Activated CD8-positive, alpha-beta memory T cell treated with anti-CD3 and anti-CD28 coated beads for 36 hours (primary cell): ENCODE measurements around the gene PPP1R37. TPM values are rescaled to one million over a fixed set of nuclear protein-coding genes. Genes with fewer than 3 reads are reported as not detected.

Experiments used
- CTCF ChIA-PET: fragments of 350-600 bp; sonication (Branson Sonifier 250); formaldehyde crosslinking; loops from one replicate; lab custom pipeline; 2021; ENCODE audit warnings: antibody characterized with exemption; lab: Charles Lee
- POLR2A ChIA-PET: fragments of 350-600 bp; sonication (Branson Sonifier 250); formaldehyde crosslinking; loops from one replicate; lab custom pipeline; 2021; ENCODE audit warnings: antibody characterized with exemption; lab: Charles Lee
- total RNA-seq, 2 experiments: library from RNA; stranded (reverse); gene quantifications; one replicate each; pipeline ENCODE4 v1.2.3, GENCODE V29; 2021

The PPP1R37 gene
- total RNA-seq: 10 to 100 TPM; 13.8 to 14.7 TPM

- ChIA-PET CTCF (interaction anchor here (0.7 to 2.7 kb wide), 12 partner anchors 10 to 916 kb away, joined by 3 to 11 read pairs (median 3); partner anchors contain the start of gene GEMIN7), POLR2A (interaction anchor here (0.5 to 2.2 kb wide), 8 partner anchors 10 to 374 kb away, joined by 3 to 12 read pairs (median 4); partner anchors contain the start of genes BLOC1S3 and TRAPPC6A)
Measured at GRCh38 chr19:45092747-45093678, at the start of gene PPP1R37. PPP1R37 (plus strand) TSS chr19:45093179; CDS start chr19:45093326, 147 bp downstream.

- ChIA-PET CTCF (interaction anchor here (0.6 to 1.1 kb wide), 3 partner anchors 11 to 93 kb away, joined by 3 to 4 read pairs (median 3); no protein-coding TSS in a partner anchor), POLR2A (no interaction called here)
Measured at GRCh38 chr19:45045671-45046353, 47.2 kb upstream of the PPP1R37 start.

DNA sequence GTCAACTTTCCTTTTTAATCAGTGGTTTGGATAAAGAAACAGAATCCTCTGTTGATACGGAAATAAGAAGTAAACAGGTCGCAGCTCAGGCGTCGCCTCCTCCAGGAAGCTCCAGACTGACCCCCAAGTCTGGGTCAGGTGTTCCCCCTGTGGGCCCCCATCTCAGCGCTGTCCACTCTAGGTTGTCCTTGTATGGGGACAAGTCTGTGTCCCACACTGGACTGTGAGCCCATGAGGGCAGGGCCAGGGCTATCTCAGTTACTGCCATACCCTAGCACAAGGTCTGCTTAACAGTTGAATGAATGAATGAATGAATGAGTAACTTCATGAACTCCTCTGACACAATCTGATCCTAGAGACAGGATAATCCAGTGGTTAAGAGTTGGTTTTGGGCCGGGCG, 46.6 kb upstream of the PPP1R37 start:
- ChIA-PET POLR2A (interaction anchor here (0.5 kb wide), 1 partner anchor 29 kb away, joined by 3 read pairs; no protein-coding TSS in a partner anchor), CTCF (interaction anchor here (0.6 to 1.1 kb wide), 2 partner anchors 11 to 93 kb away, joined by 3 read pairs; no protein-coding TSS in a partner anchor)

GRCh38 chr19:45047188-45047797, 45.7 kb upstream of the PPP1R37 start:
- CTCF ChIA-PET: interaction anchor here (0.6 kb wide), 1 partner anchor 207 kb away, joined by 4 read pairs; no protein-coding TSS in a partner anchor
- POLR2A ChIA-PET: interaction anchor here (0.5 kb wide), 1 partner anchor 8 kb away, joined by 3 read pairs; the partner anchor contains the start of gene CLASRP

DNA sequence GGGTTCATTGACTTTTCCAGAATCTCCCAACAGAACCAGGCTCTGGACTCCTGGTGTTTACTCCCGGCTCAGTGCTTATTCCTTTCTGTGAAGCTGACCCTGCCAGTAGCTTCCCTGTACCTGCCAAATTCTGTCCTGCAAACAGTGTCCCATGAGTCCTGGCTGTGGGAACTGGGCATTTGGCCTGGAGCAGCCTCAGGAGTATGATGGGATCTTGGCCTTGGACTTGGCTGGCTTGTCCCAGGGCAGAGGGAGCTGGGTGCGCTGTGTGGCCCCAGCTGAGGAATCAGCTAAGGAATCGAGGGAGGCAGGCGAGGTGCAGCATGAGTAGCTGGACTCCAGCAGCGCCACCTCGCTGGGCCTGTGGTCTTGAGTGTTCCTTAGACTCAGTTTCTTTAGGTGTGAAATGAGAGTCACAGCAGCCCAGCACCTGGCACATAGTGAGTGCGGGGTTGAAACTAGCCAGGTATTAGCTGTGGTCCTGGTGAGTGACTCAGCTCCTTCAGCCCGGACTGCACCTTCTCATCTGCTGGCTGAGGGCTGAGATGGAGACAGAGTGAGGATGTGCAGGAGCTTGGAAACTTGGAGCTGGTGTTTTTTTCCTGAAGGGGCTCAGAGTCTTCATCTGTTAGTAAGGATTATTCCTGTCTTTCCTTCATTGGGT, 43.8 kb upstream of the PPP1R37 start:
- POLR2A ChIA-PET: interaction anchor here (0.6 kb wide), 1 partner anchor 530 kb away, joined by 3 read pairs; no protein-coding TSS in a partner anchor

DNA sequence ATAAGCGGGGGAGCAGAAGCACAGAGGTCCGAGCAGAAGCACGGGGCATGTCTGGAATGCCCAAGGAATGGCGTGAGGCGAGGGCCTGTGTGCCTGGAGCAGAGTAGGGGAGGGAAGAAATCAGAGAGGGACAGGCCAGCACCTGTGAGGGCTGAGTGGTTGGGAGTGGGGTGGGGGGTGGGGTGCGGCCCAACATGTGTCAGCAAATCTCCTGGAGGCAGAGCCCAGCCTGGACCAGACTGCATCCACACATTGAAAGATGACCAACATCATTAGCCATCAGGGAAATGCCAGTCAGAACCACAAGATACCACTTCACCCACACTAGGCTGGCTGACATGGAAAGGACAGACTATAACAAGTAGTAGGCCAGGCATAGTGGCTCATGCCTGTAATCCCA, 42.9 kb upstream of the PPP1R37 start:
- ChIA-PET CTCF (interaction anchor here (0.7 to 1.2 kb wide), 2 partner anchors 10 to 45 kb away, joined by 3 read pairs; no protein-coding TSS in a partner anchor), POLR2A (no interaction called here)

More for the DNA sequence above, 43.8 kb upstream of the PPP1R37 start:
- CTCF ChIA-PET: interaction anchor here (0.7 to 1.2 kb wide), 2 partner anchors 11 to 44 kb away, joined by 3 read pairs; no protein-coding TSS in a partner anchor

- POLR2A ChIA-PET: no interaction called here
- CTCF ChIA-PET: interaction anchor here (1.1 kb wide), 1 partner anchor 13 kb away, joined by 4 read pairs; no protein-coding TSS in a partner anchor
Measured at GRCh38 chr19:45051929-45052579, 40.9 kb upstream of the PPP1R37 start.

GRCh38 chr19:45056831-45057230, 36.1 kb upstream of the PPP1R37 start:
- POLR2A ChIA-PET: no interaction called here
- CTCF ChIA-PET: interaction anchor here (1.0 to 1.1 kb wide), 2 partner anchors 11 to 99 kb away, joined by 3 read pairs; no protein-coding TSS in a partner anchor

DNA sequence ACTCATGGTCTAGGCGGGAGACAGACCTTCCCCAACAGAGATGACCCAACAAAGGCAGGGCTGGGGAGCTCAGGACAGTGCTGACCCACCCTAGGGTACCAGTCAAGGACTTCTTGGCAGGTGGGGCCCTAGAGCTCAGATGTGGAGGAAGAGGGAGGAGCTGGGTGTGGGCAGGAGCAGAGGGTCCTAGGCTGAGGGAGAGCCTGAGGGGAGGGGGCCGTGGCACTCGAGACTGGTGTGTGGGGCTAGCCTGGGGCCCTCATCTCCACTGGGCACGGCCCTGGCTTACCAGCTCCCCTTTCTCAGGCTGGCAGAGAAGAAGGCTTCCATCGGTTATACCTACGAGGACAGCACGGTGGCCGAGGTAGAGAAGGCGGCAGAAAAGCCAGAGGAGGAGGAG, 35.5 kb upstream of the PPP1R37 start:
- CTCF ChIA-PET: interaction anchor here (1.0 to 1.5 kb wide), 3 partner anchors 11 to 99 kb away, joined by 3 to 4 read pairs (median 3); no protein-coding TSS in a partner anchor
- POLR2A ChIA-PET: no interaction called here

DNA sequence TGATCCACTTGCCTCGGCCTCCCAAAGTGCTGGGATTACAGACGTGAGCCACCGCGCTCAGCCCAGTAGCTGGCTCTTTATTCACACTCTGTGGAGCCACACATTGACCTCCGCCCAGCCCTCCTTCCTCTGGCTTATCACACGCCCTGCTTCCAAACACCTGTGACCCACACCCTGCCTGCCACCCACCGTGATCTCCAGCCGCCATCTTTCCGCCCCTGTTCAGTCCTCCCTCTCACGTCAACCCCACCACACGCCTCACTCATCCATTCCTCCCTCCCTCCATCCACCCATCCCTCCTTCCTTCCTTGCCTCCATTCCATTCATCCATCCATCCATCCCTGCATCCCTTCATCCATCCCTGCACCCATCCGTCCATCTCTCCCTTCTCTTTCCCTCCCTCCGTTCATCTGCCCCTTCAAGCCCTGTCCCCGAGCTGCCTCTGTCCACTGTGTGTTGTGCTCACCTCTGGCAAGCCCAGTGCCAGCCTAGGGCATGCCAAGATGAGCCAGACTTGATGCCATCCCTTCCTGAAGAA, 34.3 kb upstream of the PPP1R37 start:
- ChIA-PET POLR2A (interaction anchor here (0.6 to 0.7 kb wide), 2 partner anchors 17 to 57 kb away, joined by 3 read pairs; no protein-coding TSS in a partner anchor), CTCF (interaction anchor here (0.7 to 1.7 kb wide), 16 partner anchors 10 to 156 kb away, joined by 3 to 10 read pairs (median 4); partner anchors contain the start of genes APOE, GEMIN7, PPP1R37 and RELB)

- POLR2A ChIA-PET: interaction anchor here (0.6 to 0.7 kb wide), 2 partner anchors 16 to 58 kb away, joined by 3 read pairs; no protein-coding TSS in a partner anchor
- CTCF ChIA-PET: interaction anchor here (0.6 to 1.7 kb wide), 25 partner anchors 9 to 844 kb away, joined by 3 to 10 read pairs (median 3); partner anchors contain the start of genes APOE, GEMIN7, PPP1R37 and RELB
Measured at GRCh38 chr19:45059258-45059965, 33.6 kb upstream of the PPP1R37 start.

GRCh38 chr19:45061965-45062364, 31.0 kb upstream of the PPP1R37 start:
- POLR2A ChIA-PET: no interaction called here
- CTCF ChIA-PET: no interaction called here

GRCh38 chr19:45063851-45064801, 28.9 kb upstream of the PPP1R37 start:
- ChIA-PET POLR2A (interaction anchor here (1.0 to 1.7 kb wide), 2 partner anchors 11 kb away, joined by 3 read pairs; no protein-coding TSS in a partner anchor), CTCF (no interaction called here)

- POLR2A ChIA-PET: no interaction called here
- CTCF ChIA-PET: interaction anchor here (0.6 to 1.9 kb wide), 2 partner anchors 8 to 13 kb away, joined by 3 to 5 read pairs; no protein-coding TSS in a partner anchor
Measured at GRCh38 chr19:45066921-45067661, 25.9 kb upstream of the PPP1R37 start.
